KMS-11 (cell line): Measurements from ENCODE around the gene LCN10.
A peak's percentile ranks its signal among the peaks of the same experiment; 100 is the strongest.

Experiments
- H2AFZ ChIP-seq: fragments of 200-600 bp; sonication (generic); 2 replicates; pipeline ENCODE4 v1.6.1; 2016; ENCODE audit warnings: antibody characterized with exemption, mixed run types, low read depth
- H3K27ac ChIP-seq: fragments of 200-600 bp; sonication (generic); 2 replicates; pipeline ENCODE4 v1.6.1; 2016; ENCODE audit warnings: mild to moderate bottlenecking, mixed run types
- H3K27me3 ChIP-seq: fragments of 200-600 bp; sonication (generic); 2 replicates; pipeline ENCODE4 v1.6.1; 2017; ENCODE audit warnings: mild to moderate bottlenecking, low read depth, mixed run types, moderate library complexity; ENCODE audit not compliant: insufficient read depth
- H3K36me3 ChIP-seq: fragments of 200-600 bp; sonication (generic); 2 replicates; pipeline ENCODE4 v1.6.1; 2017; ENCODE audit warnings: mild to moderate bottlenecking, mixed run types; ENCODE audit not compliant: insufficient read depth
- H3K4me1 ChIP-seq: fragments of 200-600 bp; sonication (generic); 2 replicates; pipeline ENCODE4 v1.6.1; 2016; ENCODE audit warnings: mild to moderate bottlenecking, low read depth, mixed run types; ENCODE audit not compliant: poor library complexity, severe bottlenecking
- H3K4me2 ChIP-seq: fragments of 200-600 bp; sonication (generic); 2 replicates; pipeline ENCODE4 v1.7.0; 2016; ENCODE audit warnings: mild to moderate bottlenecking, mixed run types
- H3K4me3 ChIP-seq: fragments of 200-600 bp; sonication (generic); IDR thresholded peaks from 2 replicates; pipeline ENCODE4 v1.6.1; 2017; ENCODE audit warnings: low read depth, low read length, mixed read lengths; ENCODE audit not compliant: insufficient read depth
- H3K79me2 ChIP-seq: fragments of 200-600 bp; sonication (generic); 2 replicates; pipeline ENCODE4 v1.6.1; 2016; ENCODE audit warnings: low read depth, mixed run types; ENCODE audit not compliant: insufficient read depth
- H3K9ac ChIP-seq: fragments of 200-600 bp; sonication (generic); 2 replicates; pipeline ENCODE4 v1.6.1; 2016; ENCODE audit warnings: mild to moderate bottlenecking, mixed run types
- H4K20me1 ChIP-seq: fragments of 200-600 bp; sonication (generic); 2 replicates; pipeline ENCODE4 v1.6.1; 2016; ENCODE audit warnings: mild to moderate bottlenecking, mixed run types; ENCODE audit not compliant: insufficient read depth
- CTCF ChIP-seq: fragments of 200-600 bp; sonication (generic); conservative IDR thresholded peaks from 2 replicates; pipeline ENCODE4 v1.6.1; 2017; ENCODE audit warnings: low read depth, mild to moderate bottlenecking, antibody characterized with exemption, low read length, moderate library complexity, mixed read lengths

Gene LCN10

DNA sequence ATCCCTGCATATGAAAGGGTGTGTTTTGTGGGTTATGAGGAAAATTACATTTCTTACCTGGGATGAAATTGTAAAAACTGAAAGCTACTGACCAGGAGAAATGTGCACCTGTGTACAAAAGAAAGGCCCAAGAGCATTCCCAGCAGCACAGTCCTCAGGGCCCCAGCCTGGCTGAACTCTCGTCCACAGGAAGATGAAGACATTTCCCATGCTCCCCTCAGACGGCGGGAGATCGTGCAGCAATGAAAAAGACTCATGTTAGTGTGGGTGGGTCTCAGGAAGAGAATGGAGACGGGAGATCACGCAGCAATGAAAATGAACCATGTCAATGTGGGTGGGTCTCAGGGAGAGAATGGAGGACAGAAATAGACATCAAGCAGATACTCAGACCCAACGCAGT lies 34.2 kb upstream of the LCN10 start:
- Histone ChIP-seq H3K4me3 (no peak overlapping the region), H3K4me2 (peak overlapping the region; percentile 22; the same call in 1 of the 2 replicates), H3K9ac (no peak overlapping the region)

GRCh38 chr9:136775191-136775590 lies 32.5 kb upstream of the LCN10 start:
- Histone ChIP-seq H3K36me3 (no peaks in the 10 kb centered on the region), H4K20me1 (no peaks in the 10 kb centered on the region), H3K27ac (no peak overlapping the region), H2AFZ (no peak overlapping the region), H3K4me1 (peaks cover 7% of the 10 kb centered on the region), H3K79me2 (no peaks in the 10 kb centered on the region), H3K27me3 (peaks cover 60% of the 10 kb centered on the region), H3K4me2 (no peak overlapping the region), H3K9ac (no peak overlapping the region), H3K4me3 (no peak overlapping the region)
- TF ChIP-seq CTCF: no peak

More for the DNA sequence above, 34.2 kb upstream of the LCN10 start:
- no peak overlapping the region for H3K27ac ChIP-seq
- no peak for TF ChIP-seq CTCF
- no peaks in the 10 kb centered on the region for H3K79me2 ChIP-seq
- peaks cover 7% of the 10 kb centered on the region for H3K4me1 ChIP-seq
- no peaks in the 10 kb centered on the region for H3K36me3 ChIP-seq
- peaks cover 63% of the 10 kb centered on the region for H3K27me3 ChIP-seq
- no peaks in the 10 kb centered on the region for H4K20me1 ChIP-seq
- no peak overlapping the region for H2AFZ ChIP-seq

GRCh38 chr9:136774416-136775045 lies 31.8 kb upstream of the LCN10 start:
- peaks cover 56% of the 10 kb centered on the region for H3K27me3 ChIP-seq
- H4K20me1 ChIP-seq: no peaks in the 10 kb centered on the region
- no peaks in the 10 kb centered on the region for H3K36me3 ChIP-seq
- H3K4me1 ChIP-seq: peaks cover 7% of the 10 kb centered on the region
- no peak overlapping the region for H2AFZ ChIP-seq
- no peak for TF ChIP-seq CTCF
- no peak overlapping the region for H3K9ac ChIP-seq
- H3K4me2 ChIP-seq: no peak overlapping the region
- H3K4me3 ChIP-seq: no peak overlapping the region
- H3K27ac ChIP-seq: no peak overlapping the region
- no peaks in the 10 kb centered on the region for H3K79me2 ChIP-seq

DNA sequence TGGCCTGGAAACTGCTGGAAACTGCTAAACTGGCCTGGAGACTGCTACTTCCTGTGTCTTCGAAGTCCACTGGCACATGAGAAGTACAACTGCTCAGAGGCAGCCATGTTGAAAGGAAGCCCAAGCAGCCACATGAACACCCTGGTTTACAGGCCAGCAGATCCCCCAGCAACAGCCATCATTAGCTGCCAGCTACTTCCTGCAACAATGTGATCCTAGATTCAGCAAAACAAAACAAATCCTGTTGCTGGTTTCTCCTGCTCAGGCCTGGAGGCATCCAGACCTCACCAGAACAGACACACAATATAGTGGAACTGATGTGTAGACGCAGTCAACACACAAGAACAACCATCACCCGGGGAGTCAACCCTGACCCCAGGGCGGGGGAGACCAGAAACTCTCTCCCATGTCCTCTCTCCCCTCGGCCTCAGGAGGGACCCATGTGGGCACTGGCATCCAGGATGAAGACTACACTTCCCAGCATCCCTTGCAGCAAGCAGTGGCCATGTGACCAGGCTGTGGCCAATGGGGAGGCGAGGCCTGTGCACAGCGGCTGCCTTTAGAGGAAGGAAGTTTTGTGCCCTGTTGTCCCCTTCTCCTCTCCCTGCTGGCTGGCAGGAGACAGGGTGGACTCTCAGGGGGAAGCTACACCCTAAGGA lies 30.8 kb upstream of the LCN10 start:
- Histone ChIP-seq H3K9ac (no peak overlapping the region), H3K27me3 (peaks cover 48% of the 10 kb centered on the region), H3K4me3 (no peak overlapping the region), H3K4me2 (no peak overlapping the region), H3K27ac (no peak overlapping the region), H3K36me3 (no peaks in the 10 kb centered on the region), H2AFZ (no peak overlapping the region), H4K20me1 (no peaks in the 10 kb centered on the region), H3K79me2 (no peaks in the 10 kb centered on the region), H3K4me1 (peaks cover 11% of the 10 kb centered on the region)
- no peak for TF ChIP-seq CTCF
